Peyer's patch (tissue), 4 donors: Measurements from ENCODE around the gene PRPF38A.

Experiments
- CTCF ChIP-seq, 6 experiments: fragments of 450-650 bp in 4 of 6; fragments of 200-600 bp in 2 of 6; sonication (generic) in 1 of 6; IDR thresholded peaks; one replicate each; pipeline ENCODE4 v1.5.1; 2017 to 2019; ENCODE audit warnings: antibody characterized with exemption in 6 of 6, mild to moderate bottlenecking in 3 of 6, moderate library complexity in 1 of 6
- POLR2A ChIP-seq, 2 donors: fragments of 450-650 bp; IDR thresholded peaks; one replicate each; pipeline ENCODE4 v1.5.1; 2017; ENCODE audit warnings: antibody characterized with exemption in 2 of 2, mild to moderate bottlenecking in 2 of 2, moderate library complexity in 2 of 2

DNA sequence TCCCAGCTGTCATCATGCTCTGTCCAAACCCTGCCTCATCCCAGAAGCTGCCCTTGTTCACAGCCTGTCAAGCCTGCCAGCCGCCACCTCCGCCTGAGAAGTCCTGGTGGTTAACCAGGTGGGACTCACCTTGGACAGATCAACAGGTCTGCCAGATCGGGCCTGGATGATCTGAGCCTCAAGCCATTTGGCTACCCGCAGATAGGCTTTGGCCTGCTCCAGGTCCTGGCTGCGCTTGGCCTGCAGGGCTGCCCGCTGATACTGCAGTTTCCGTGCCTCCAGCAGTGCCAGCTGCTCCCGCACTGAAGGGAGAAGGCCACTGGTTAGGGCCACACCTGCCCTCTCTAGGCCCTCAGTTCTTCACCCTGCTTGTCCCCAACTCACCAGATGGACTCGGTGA is 47.0 kb upstream of the PRPF38A start:
- TF ChIP-seq POLR2A (IDR thresholded peaks at IDR 0.05) = no peak
- TF ChIP-seq CTCF (IDR thresholded peaks at IDR 0.05) = no peak
